Measurements from ENCODE around the gene NID1.
"Not testable (repeated sequence)": the region's sequence is repeated elsewhere in the genome, so short reads cannot be mapped to it uniquely, and the experiment has no call there.

Gene NID1

DNA sequence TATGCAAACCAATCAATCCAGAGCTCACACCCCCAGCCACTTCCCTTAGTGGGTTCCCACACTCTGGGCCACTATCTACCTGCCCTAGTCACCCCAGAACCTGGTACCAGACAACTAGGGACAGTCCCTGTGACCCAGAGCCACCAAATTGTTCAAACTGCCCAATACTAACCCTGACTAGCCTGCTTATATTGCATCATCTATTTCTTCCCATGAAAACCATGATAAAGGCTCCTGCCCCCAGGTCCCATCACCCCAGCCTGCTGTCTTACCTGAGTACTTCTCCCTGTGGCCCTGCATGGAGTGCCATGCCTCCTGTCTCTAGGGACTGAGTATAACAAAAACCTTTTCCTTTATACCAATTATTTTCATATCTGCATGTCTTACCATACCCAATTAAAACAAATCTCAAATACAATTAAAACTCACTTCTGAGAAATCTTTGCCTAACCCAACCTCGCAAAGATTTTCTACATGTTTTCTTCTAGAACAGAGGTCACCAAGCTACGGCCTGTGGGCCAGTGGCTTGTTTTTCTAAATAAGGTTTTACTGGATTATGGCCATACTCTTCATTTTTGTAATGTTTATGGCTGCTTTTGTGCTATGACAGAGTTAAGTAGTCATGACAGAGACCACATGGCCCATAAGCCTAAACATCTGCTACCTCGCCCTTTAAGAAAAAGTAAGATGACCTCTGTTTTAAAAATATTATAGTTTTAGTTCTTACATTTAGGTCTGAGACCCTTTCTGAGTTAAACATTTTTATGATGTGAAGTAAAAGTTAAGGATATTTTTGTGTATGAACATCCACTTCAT is 31.0 kb upstream of the NID1 start:
- DNase-seq = no peak

DNA sequence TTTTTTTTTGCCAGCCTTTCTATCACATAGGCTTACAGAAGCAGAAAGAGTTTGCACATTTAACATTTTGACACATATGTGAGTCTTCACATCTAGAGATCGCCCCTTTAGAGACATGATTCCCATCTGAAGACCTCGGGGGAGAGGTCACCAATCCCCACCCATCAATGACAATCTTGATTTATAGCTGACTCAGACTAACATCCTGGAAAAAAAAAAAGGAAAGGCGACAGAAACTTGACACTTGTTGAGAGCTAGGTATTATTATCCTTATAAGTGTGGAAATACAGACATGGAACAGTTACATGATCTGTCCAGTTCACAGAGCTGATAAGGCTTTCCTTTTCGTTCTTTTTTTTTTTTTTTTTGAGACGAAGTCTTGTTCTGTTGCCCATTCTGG is 28.0 kb upstream of the NID1 start:
- no peak for DNase-seq

DNA sequence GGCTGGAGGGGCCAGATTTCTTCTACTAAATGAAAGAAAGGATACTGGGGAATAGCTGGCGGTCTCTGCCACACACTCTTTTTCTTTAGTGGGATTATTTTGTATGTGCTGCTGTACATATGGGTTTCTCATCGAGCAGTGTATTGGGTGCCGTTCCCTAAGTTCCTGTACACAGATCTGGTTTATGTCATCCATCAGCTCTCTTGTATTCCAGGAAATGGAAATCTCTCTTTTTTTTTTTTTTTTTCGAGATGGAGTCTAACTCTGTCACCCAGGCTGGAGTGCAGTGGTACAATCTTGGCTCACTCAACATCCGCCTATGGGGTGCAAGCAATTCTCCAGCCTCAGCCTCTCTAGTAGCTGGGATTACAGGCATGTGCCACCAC is 27.0 kb upstream of the NID1 start:
- no peak for DNase-seq

GRCh38 chr1:236090741-236091147 is 25.9 kb upstream of the NID1 start:
- no peak for DNase-seq

DNA sequence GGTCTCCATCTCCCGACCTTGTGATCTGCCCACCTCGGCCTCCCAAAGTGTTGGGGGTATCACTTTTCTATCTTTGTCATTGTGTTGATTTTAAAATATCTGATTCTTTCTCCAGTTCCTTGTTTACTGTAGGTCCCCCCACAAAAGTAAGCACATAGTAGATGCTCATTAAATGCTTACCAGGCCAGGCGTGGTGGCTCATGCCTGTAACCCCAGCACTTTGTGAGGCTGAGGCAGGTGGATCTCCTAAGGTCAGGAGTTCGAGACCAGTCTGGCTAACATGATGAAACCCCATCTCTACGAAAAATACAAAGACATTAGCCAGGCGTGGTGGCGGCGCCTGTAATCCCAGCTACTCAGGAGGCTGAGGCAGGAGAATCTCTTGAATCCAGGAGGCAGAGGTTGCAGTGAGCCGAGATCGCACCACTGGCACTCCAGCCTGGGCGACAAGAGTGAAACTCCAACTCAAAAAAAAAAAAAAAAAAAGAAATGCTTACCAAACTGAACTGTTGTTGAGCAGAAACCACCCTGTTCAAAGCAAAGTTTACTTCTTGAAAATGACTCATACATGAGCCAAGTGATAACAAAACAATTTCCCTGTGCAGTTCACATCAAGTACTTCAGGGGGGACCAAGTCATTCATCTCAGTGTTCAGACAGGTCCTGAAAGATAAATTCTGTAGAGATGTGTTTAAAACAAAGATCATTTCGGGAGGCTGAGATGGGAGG is 24.3 kb upstream of the NID1 start:
- no peak for DNase-seq

- no peak for DNase-seq
Observed at GRCh38 chr1:236086537-236086936, 21.6 kb upstream of the NID1 start.

GRCh38 chr1:236085545-236086159 is 20.8 kb upstream of the NID1 start:
- DNase-seq = no peak

DNA sequence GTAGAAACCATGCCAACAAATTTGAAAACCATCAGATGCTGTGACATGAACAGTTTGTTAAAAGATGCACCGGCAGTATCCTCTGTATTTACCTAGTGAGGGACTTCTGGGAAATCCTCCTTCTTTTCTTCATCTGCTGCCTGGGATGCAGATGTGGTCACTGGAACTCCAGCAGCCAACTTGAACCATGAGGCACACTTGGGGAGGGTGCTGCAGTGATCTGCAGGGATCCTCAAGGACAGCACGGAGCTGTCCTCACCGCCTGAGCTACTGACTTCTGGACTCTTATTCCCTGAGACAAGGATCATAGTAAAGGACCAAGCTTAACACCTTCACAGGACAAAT is 19.5 kb upstream of the NID1 start:
- DNase-seq = no peak

DNA sequence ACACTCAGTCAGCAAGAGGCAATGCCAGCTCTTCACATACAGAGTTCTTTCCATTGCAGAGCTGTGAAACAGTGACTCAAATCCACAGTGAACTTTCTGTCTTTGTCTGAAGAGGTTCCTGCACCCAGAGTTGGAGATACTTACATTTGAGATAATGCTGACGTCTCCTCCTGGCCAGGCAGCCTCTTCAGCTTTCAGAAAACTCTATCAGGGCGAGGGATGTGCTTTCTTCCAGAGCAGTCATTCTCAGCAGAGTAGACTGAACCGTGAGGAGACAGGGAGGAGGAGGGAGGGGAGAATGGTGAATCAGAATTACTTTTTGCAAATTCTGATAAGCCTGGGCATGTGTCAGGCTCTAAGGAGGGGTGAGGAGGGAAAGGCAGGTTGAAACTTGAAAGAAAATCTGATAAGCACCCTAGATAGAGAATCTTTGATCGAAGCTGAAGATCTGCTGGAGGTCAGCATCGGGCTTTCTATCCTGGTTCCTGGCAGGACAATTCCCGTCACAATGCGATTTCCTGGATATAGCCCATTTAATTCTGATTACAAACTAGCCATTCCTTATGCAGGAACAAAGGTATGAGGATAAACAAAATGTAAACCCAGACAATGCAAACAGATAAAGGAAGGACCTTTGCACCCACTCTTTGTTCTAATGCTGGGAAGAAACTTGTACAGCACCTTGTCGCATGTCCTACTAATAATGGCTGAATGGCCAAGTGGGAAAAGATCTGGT is 18.9 kb upstream of the NID1 start:
- DNase-seq = no peak

GRCh38 chr1:236082526-236082925 is 17.6 kb upstream of the NID1 start:
- DNase-seq = no peak

DNA sequence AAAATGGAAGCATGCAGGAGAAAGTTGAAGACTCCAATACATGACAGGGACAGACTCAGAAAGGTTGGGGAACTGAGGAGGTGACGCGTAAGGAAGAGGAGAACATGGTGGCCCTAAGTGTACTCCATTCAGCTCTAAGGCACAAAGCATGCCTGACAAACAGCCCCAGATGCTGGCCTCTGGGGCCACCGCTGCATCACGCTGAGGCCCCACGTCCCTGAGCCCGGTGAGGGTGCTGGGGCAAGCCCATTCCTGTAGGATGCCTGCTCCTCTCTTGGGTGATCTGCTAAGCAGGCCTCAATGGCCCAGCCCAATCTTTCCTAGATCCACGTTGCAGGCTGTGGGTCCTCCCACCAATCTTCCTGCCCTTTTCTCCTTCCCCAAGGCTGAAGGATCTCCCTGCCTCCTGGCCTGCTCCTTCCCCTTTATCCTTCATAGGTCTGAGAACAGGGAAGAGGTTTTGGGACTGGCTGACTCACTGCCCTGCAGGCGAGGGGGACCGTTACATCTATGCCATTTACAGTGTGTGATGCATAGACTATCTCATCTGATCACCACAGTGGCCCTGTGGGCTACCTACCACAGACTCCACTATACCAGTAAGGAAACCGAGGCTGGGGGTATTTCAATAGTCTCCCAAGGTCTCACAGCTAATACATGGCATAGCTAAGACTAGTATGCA is 16.8 kb upstream of the NID1 start:
- no peak for DNase-seq

- no peak for DNase-seq
Observed at GRCh38 chr1:236079703-236080102, 14.8 kb upstream of the NID1 start.

DNA sequence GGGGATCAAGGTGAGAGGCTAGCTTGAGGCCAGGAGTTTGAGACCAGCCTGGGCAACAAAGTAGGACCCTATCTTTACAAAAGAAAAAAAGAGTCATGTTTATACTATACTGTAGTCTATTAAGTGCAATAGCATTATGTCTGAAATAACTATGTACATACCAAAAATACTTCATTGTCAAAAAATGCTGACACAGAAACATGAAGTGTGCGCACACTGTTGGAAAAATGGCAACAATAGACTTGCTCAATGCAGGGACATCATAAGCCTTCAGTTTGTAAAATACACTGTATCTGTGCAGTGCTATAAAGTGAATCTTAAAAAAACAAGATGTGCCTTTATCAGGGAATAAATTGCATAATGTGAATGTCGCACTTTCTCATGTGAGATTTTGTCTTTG is 14.1 kb upstream of the NID1 start:
- DNase-seq = no peak

DNA sequence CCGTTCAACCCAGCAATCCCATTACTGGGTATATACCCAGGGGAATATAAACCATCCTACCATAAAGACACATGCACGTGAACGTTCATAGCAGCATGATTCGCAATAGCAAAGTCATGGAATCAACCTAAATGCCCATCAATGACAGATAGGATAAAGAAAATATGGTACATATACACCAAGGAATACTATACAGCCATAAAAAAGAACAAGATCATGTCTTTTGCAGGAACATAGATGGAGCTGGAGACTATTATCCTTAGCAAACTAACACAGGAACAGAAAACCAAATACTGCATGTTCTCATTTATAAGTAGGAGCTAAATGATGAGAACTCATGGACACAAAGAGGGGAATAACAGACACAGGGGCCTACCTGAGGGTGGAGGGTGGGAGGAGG is 13.2 kb upstream of the NID1 start:
- not testable (repeated sequence) for DNase-seq

DNA sequence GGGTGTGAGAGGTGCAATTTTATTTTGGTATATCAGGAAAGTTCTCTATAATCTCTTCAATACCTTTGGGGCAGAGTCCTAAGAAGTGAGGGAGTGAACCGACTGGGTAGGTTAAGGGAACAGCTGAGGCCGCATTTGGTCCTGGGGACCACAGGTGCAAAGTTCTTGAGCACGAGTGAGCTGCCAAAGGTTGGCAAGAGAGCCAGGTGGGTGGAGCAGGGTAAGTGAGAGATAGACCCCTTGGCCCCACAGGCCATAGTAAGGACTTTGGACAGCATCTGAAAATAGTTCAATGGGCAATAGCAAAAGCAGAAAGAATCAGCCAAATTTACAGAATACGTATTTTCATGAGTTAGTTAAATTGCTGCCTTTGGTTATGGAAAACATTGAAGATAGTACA is 11.0 kb upstream of the NID1 start:
- no peak for DNase-seq

GRCh38 chr1:236073307-236073897 is 8.5 kb upstream of the NID1 start:
- DNase-seq = no peak

DNA sequence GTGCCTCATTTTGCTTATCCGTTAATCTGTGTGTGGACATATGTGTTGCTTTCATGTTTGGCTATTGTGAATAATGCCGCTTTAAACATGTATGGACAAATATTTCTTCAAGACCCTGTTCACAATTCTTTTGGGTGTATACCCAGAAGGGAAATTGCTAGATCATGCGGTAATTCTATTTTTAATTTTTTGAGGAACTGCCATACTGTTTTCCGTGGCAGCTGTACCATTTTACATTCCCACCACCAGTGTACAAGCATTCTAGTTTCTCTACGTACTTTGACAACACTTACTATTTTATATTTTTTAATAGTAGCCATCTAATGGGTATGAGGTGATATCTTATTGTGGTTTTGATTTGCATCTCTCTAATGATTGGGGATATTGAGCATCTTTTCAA is 7.1 kb upstream of the NID1 start:
- DNase-seq = no peak

GRCh38 chr1:236070753-236071152 is 5.9 kb upstream of the NID1 start:
- no peak for DNase-seq

DNA sequence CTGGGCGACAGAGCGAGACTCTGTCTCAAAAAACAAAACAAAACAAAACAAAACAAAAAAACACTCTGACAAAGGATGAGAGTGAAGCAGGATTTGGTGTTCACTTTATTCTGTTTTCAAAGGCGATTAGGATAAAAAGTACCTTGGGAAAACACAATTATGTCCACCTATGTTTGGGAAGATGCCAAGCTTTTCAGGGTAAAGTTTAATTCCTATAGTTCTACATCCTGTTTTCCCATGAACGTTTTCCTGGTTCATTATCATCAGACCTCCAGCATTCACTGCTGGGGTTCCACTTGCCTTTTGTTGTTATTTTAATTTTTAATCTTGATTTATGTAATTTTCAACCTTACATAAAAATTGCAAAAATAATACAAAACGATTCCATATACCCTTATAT is 4.9 kb upstream of the NID1 start:
- no peak for DNase-seq

DNA sequence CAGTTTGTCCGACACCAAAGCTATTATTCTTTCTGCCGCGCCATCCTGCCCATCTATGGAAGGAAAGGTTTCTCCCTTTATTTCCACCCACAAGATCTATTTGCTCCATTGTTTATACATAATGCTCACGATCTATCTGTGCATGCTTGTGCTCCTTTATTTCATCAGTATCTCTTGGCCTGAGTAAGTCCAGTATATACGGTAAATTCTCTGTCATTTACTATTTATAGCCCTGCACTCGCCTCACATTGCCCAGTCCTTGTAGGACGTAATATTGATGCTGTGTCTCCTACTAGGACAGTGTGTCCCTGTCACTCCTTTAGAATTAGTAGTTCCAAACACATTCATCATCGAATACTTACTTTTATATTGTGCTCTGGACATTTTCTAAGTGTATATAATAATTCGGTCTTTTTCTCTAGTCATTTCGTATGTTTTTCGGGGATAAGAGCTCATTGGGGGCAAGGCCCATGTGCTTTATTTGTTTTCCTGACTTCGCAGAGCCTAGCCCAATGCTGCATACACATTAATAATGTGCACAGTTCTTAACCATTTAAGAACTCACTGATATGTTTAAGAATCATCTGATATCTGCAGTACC is 3.1 kb upstream of the NID1 start:
- DNase-seq = no peak

- peak; percentile 16 for DNase-seq
Observed at GRCh38 chr1:236066828-236067386, 2.0 kb upstream of the NID1 start.

- DNase-seq = no peak
Observed at GRCh38 chr1:236066054-236066453, 1.2 kb upstream of the NID1 start.

Data from activated gamma-delta T cell (primary cell).